CD4-positive, alpha-beta T cell (primary cell): ENCODE data around the gene ZGPAT. TPM values are rescaled to one million over a fixed set of nuclear protein-coding genes. Genes with fewer than 3 reads are reported as not detected.

Experiments used
- ATAC-seq: fragments of 200-7000 bp; cut with Tn5 transposase; one replicate; pipeline ENCODE4 v1.10.0; 2022; ENCODE audit warnings: mild to moderate bottlenecking; ENCODE audit not compliant: poor library complexity
- CTCF ChIA-PET: fragments of 350-600 bp; sonication (Branson Sonifier 250); formaldehyde crosslinking; loops from one replicate; lab custom pipeline; 2021; ENCODE audit warnings: antibody characterized with exemption, inconsistent platforms; lab: Charles Lee
- POLR2A ChIA-PET: fragments of 350-600 bp; sonication (Branson Sonifier 250); formaldehyde crosslinking; loops from one replicate; lab custom pipeline; 2021; ENCODE audit warnings: antibody characterized with exemption, inconsistent platforms; lab: Charles Lee
- DNase-seq, 14 experiments: peaks; one replicate each; pipeline ENCODE4 v3.0.0-alpha.2; 2013 to 2020; ENCODE audit warnings: mixed read lengths in 2 of 14
- H3K27ac ChIP-seq, 2 donors: one replicate each; pipeline versions ENCODE4 v1.5.1 to v1.7.0; 2013; ENCODE audit warnings: low read length in 2 of 2, low read depth in 1 of 2, mild to moderate bottlenecking in 1 of 2
- H3K27me3 ChIP-seq, 2 experiments: 1 replicate in 1 of 2; 2 replicates in 1 of 2; pipeline versions ENCODE4 v1.6.1 to v1.7.0; 2013; ENCODE audit warnings: low read length in 2 of 2, control low read depth in 1 of 2, mild to moderate bottlenecking in 1 of 2, moderate library complexity in 1 of 2; ENCODE audit not compliant: insufficient read depth in 2 of 2, control insufficient read depth in 1 of 2
- H3K36me3 ChIP-seq: one replicate; pipeline ENCODE4 v1.6.1; 2013; ENCODE audit warnings: low read length, control low read depth; ENCODE audit not compliant: insufficient read depth
- H3K4me1 ChIP-seq: one replicate; pipeline ENCODE4 v1.6.1; 2013; ENCODE audit warnings: low read length, control low read depth; ENCODE audit not compliant: insufficient read depth
- H3K4me3 ChIP-seq: one replicate; pipeline ENCODE4 v1.5.1; 2013; ENCODE audit warnings: mild to moderate bottlenecking, low read length, moderate library complexity
- H3K9me3 ChIP-seq, 2 experiments: 1 replicate in 1 of 2; 2 replicates in 1 of 2; pipeline versions ENCODE4 v1.6.1 to v1.7.0; 2013; ENCODE audit warnings: low read length in 2 of 2, mild to moderate bottlenecking in 2 of 2, control low read depth in 1 of 2, moderate library complexity in 1 of 2; ENCODE audit not compliant: control insufficient read depth in 1 of 2, insufficient read depth in 1 of 2
- H3K27ac Mint-ChIP-seq: one replicate; pipeline ENCODE4 v1.8.0; 2020; ENCODE audit warnings: mixed read lengths
- H3K27me3 Mint-ChIP-seq: one replicate; pipeline ENCODE4 v1.8.0; 2021; ENCODE audit warnings: mixed read lengths
- H3K36me3 Mint-ChIP-seq: one replicate; pipeline ENCODE4 v1.8.0; 2021; ENCODE audit warnings: low read depth, mixed read lengths
- H3K4me1 Mint-ChIP-seq: one replicate; pipeline ENCODE4 v1.8.0; 2021; ENCODE audit warnings: low read depth, mixed read lengths
- H3K4me3 Mint-ChIP-seq: one replicate; pipeline ENCODE4 v1.8.0; 2020; ENCODE audit warnings: mild to moderate bottlenecking, mixed read lengths
- H3K9me3 Mint-ChIP-seq: one replicate; pipeline ENCODE4 v1.8.0; 2020; ENCODE audit warnings: mixed read lengths
- intact Hi-C, 2 experiments: fragments of 100-400 bp; cut with DNase I in 1 of 2; cut with micrococcal nuclease in 1 of 2; formaldehyde crosslinking; loops; one replicate each; pipeline versions ENCODE4 v1.15.1 to v1.9.0; 2023 to 2025; cut with DNase I, micrococcal nuclease
- total RNA-seq, 174 experiments: library from RNA in 2 of 174; stranded (reverse) in 2 of 174; gene quantifications; one replicate each; pipeline ENCODE4 v1.2.3 and lab custom pipeline; 2021 to 2026
- TF ChIP-seq, protein P1 (sequence below): fragments of 200-600 bp; IDR thresholded peaks from one replicate; pipeline ENCODE4 v1.8.0; 2022; ENCODE audit warnings: antibody characterized with exemption, mild to moderate bottlenecking

Gene ZGPAT
- total RNA-seq, 2 experiments from 2014 or later, result 28.2 to 33.4 TPM

DNA sequence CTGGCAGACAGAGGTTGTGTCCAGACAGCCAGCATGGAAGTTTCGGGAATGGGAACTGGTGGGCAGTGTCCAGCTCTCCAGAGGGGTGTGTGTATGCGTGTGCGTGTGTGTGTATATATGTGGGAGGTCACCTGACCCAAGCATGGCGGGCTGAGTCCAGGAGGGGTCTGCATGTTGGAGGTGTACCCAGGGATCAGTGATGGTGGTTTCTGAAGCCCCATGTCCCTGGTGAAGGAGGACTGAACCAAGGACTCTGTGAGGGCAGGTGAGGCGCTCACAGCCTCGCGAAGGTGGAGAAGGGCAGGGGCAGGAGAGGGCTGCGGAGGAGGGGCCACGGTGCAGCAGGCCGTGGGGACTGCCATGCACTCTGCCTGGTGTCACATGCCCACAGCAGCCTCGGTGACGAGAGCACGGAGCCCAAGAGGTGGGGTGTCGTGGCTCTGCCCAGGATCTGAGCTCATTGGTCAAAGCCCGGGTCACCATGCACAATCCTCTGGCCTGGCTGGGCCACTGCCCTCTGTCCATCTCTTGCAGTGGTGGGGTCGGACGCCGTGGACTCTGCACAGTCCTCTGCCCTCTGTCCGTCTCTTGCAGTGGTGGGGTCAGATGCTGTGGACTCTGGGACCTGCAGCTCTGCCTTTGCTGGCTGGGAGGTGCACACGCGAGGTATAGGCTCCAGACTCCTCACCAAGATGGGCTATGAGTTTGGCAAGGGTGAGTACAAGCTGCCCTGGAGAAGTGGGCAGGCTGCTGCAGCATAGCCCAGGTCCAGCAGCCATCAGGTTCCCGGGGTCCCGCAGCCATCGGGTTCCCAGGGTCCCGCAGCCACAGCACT, 26.5 kb downstream of the ZGPAT start:
- Mint-ChIP-seq H3K27me3 (no peaks in the 10 kb centered on the region), H3K9me3 (no peaks in the 10 kb centered on the region), H3K36me3 (peaks cover 30% of the 10 kb centered on the region), H3K27ac (no peak overlapping the region), H3K4me1 (peaks cover 25% of the 10 kb centered on the region), H3K4me3 (peak overlapping the region; percentile 57)
- DNase-seq (no peak), ATAC-seq (no peak)
- Histone ChIP-seq H3K27me3 (no peaks in the 10 kb centered on the region), H3K36me3 (peaks cover 49% of the 10 kb centered on the region), H3K9me3 (no peaks in the 10 kb centered on the region), H3K4me1 (peaks cover 76% of the 10 kb centered on the region), H3K4me3 (no peak overlapping the region), H3K27ac (no peak overlapping the region)
- intact Hi-C loops, result loop anchor here in 1 of 2 experiments (10.0 kb wide), 1 partner anchor 80 kb away; the partner anchor contains the start of genes RTEL1 and STMN3
- ChIA-PET POLR2A (interaction anchor here (1.4 to 9.9 kb wide), 2 partner anchors 17 to 27 kb away, joined by 4 to 118 read pairs; partner anchors contain the start of genes ARFRP1 and ZGPAT), CTCF (interaction anchor here (6.3 kb wide), 1 partner anchor 27 kb away, joined by 44 read pairs; the partner anchor contains the start of genes ARFRP1 and ZGPAT)
- TF ChIP-seq, protein P1, sequence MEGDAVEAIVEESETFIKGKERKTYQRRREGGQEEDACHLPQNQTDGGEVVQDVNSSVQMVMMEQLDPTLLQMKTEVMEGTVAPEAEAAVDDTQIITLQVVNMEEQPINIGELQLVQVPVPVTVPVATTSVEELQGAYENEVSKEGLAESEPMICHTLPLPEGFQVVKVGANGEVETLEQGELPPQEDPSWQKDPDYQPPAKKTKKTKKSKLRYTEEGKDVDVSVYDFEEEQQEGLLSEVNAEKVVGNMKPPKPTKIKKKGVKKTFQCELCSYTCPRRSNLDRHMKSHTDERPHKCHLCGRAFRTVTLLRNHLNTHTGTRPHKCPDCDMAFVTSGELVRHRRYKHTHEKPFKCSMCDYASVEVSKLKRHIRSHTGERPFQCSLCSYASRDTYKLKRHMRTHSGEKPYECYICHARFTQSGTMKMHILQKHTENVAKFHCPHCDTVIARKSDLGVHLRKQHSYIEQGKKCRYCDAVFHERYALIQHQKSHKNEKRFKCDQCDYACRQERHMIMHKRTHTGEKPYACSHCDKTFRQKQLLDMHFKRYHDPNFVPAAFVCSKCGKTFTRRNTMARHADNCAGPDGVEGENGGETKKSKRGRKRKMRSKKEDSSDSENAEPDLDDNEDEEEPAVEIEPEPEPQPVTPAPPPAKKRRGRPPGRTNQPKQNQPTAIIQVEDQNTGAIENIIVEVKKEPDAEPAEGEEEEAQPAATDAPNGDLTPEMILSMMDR, result no peak

DNA sequence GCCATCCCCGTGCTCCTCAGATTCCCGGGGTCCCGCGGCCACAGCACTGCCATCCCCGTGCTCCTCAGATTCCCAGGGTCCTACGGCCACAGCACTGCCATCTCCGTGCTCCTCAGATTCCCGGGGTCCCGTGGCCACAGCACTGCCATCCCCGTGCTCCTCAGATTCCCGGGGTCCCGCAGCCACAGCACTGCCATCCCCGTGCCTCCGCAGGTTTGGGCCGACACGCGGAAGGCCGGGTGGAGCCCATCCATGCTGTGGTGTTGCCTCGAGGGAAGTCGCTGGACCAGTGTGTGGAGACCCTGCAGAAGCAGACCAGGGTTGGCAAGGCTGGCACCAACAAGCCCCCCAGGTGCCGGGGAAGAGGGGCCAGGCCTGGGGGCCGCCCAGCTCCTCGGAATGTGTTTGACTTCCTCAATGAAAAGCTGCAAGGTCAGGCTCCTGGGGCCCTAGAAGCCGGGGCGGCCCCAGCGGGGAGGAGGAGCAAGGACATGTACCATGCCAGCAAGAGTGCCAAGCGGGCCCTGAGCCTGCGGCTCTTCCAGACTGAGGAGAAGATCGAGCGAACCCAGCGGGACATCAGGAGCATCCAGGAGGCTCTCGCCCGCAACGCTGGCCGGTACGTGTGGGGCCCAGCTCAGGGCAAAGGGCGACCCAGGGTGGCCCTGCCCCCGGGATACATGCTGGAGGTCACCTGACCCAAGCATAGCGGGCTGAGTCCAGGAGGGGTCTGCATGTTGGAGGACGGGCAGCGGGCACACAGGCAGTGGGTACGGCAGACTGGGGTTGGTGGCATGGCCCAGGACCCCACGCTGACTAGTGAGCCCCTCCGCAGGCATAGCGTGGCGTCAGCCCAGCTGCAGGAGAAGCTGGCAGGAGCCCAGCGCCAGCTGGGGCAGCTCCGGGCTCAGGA, 27.4 kb downstream of the ZGPAT start:
- intact Hi-C loops, result loop anchor here in 1 of 2 experiments (5.0 to 10.0 kb wide), 2 partner anchors 47 to 80 kb away; partner anchors contain the start of genes RTEL1 and STMN3
- no peak overlapping the region for H3K4me3 ChIP-seq
- Mint-ChIP-seq H3K27ac (peak overlapping the region; percentile 88), H3K36me3 (peaks cover 26% of the 10 kb centered on the region), H3K4me3 (peak overlapping the region; percentile 91), H3K27me3 (no peaks in the 10 kb centered on the region), H3K9me3 (no peaks in the 10 kb centered on the region), H3K4me1 (peaks cover 25% of the 10 kb centered on the region)
- H3K27ac ChIP-seq, result peak overlapping the region in 1 of 2 donors; percentile 83
- peaks cover 67% of the 10 kb centered on the region for H3K4me1 ChIP-seq
- no peaks in the 10 kb centered on the region for H3K27me3 ChIP-seq
- ChIA-PET POLR2A (interaction anchor here (0.6 to 9.9 kb wide), 7 partner anchors 16 to 129 kb away, joined by 3 to 168 read pairs (median 13); partner anchors contain the start of genes ARFRP1, RTEL1, TPD52L2 and ZGPAT), CTCF (interaction anchor here (1.1 to 6.3 kb wide), 5 partner anchors 13 to 93 kb away, joined by 4 to 44 read pairs (median 15); partner anchors contain the start of genes ARFRP1 and ZGPAT)
- H3K36me3 ChIP-seq, result peaks cover 49% of the 10 kb centered on the region
- TF ChIP-seq, protein P1, result no peak
- peak in 2 of 14 experiments; percentile 35 to 43 for DNase-seq
- H3K9me3 ChIP-seq, result no peaks in the 10 kb centered on the region
- ATAC-seq, result no peak
